Measurements from ENCODE around the gene LCLAT1.

The LCLAT1 gene

GRCh38 chr2:30527411-30527810 lies 80.4 kb downstream of the LCLAT1 start:
- no peak for DNase-seq

DNA sequence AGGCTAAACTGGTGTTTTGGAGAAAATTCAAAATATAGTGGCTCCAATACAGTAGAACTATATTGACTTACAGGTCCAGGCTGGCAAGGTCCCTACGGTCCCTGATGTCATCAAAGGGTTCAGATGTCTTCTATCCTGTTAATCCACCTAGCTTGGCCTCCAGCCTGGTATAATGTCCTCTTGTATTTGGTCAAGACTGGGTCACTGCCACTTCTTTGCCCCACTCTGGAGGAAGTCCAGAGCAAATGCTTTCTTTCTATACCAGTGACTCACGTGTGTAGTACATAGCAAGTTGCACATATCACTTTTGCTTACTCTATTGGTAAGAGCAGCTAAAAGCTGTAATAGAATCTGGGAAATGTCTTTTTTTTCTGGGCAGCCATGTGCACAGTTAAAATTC lies 80.8 kb downstream of the LCLAT1 start:
- DNase-seq: no peak

DNA sequence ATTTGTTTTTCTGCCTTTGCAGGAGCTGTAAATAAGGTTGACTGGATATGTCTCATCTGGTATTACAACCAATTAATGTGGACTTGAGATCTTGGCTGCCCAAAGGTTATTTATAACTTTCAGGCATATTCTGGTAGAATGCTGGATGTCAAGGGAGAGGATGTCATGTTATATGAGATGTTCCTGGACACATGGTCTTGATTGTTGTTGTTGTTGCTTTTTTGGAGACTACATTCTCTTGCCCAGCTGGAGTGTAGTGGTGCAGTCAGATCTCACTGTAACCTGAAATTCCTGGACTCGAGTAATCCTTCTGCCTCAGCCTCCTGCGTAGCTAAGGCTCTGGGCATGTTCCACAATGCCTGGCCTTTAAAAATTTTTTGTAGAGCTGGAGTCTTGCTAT lies 83.3 kb downstream of the LCLAT1 start:
- DNase-seq: no peak

DNA sequence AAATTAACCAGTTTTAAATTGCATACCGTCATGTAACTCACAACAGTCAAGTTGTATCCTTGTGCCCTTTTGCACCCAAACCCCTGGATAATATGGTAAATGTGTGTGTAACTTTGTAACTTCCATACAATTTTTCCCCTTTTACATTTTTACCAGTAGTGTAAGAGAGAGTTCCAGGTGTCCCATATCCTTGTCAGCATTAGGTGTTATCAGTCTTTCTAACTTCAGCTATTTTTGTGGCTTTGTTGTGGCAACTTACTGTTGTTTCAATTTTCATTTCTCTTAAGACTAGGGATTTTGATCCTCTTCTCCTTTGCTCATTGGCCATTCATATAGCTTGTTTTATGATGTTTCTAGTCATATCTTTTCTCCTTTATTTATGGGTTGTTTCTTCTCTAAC lies 94.6 kb downstream of the LCLAT1 start:
- peak in 1 of 5 experiments; percentile 6 for DNase-seq

DNA sequence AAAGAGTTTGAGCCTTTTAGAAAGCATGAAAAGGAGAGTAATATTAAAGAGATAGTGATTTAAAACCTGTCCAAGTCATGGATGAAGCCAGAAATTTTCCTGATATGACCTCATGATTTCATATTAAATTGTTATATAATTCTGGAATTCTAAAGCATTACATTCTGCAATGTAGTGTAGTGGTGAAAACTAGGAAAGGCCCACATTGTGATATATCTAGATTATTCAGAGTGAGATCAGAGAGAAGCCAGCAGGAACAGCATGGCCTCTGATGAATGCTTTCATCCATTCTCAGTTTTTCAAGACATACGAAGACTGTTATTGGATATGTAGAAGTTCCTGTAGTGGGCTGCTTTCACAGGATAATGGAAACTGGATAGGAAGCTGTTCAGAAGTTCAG lies 98.8 kb downstream of the LCLAT1 start:
- no peak for DNase-seq

GRCh38 chr2:30548386-30548785 lies 101.3 kb downstream of the LCLAT1 start:
- DNase-seq: no peak

DNA sequence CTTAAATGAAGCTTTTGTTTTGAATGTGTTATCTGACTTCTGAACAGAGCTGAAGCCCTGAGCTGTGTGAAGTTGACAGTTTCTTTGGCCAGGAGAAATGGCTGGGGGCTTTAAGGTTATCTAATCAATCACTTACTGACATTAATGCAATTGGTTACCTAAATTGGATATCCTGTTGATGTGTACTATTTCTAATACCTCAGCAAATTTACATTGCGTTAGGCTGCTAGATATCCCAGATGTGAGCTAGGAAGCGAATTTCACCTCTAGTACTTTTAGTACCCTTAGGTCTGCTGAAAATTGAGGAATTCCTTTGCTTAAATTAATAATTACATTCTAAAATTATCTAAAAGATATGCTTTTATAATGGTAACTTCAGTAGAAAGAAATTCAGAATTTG lies 102.0 kb downstream of the LCLAT1 start:
- DNase-seq: no peak

GRCh38 chr2:30559544-30560275 lies 112.7 kb downstream of the LCLAT1 start:
- no peak for DNase-seq

DNA sequence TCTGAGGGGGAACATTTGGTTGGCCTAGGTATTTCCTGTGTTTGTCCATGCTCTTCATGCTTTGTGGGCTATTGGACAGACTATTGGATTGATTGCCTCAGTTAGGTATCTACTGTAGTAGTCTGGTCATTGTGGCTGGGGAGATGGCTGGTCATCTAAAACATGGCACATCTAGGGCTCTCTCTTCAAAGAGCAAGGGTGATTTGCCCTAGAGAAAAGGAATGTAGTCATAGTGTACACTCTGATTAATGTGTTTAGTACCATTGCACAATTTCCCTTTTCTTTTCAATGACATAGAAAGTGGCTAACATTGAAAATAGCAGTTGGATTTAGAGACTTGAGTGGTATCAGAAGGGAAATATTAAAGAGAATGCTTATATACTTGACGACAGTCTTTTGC lies 114.3 kb downstream of the LCLAT1 start:
- DNase-seq: no peak

DNA sequence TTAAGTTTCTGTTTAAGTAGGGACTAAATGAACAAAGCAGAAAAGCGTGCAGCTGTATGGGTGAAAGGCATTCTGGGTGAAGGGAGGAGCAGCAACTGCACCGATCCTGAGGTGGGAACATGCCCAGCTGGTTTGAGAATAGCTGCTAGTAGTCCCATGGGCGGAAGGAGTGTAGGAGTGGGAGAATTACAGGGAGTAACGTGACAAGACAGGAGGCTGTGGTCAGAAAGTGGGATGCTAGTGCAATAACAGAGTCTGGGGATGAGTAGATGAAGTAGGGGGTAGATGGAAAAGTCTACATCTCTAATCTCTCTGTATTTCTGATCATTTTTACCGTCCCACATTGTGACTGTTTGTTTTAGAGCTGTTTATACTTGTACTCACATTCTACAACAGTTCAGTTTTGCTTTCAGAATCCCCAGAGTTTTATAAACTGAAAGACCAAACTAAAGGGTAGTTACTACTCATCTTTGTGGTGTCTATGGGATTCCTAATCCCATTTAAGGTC lies 118.9 kb downstream of the LCLAT1 start:
- no peak for DNase-seq

DNA sequence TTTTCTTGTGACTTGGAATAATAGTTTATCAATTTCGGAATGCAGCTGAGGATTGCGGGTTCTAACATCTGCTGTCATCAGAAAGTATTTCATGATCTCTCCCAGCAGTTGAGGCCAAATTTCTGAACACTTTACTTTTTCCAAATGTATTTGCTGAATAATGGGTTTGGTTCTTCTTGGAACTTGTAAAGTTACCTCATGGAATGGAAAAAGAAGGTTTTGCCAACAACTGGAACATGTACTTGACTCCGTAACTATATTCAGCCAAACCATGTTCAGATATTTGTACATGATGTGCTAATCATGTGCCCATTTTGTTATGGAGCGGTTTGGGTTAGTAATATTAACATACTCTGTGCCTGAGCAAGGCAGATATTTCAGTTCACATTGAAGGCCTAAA lies 119.6 kb downstream of the LCLAT1 start:
- DNase-seq: no peak

DNA sequence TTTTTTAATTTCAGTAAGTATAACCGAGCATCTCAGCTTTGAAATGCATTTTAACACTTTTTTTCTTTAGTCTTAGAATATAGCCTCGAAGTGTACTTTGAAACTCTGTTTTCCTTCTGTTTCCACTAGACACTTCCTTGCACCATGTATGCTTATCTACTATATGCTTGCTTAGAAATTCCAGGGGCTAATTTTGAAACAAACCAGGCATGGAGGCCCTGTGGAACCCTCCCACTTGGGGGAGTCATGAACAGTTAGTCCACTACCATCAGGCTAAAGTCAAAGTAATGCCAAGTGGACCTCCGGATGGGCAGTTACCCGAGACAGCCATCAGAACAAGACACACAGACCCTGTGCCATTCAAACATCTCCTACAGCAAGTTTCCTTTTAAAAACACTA lies 120.3 kb downstream of the LCLAT1 start:
- no peak for DNase-seq

DNA sequence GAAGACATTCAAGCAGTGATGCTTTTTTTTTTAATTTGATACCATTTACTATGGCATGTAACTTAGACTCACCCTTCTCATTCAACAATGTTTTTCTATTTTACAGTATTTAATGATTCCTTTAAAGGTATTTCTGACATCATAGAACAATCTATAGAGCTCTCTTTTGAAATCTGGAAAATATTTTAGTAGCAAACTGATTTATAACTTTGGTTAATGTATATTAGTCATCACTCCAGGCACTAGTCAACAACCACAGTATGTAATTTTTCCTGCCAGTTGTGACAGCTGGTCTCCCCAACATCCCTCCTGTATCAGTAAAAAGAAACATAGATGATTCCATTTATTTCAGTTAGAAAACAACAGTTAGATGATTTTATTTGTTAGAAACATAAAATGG lies 122.9 kb downstream of the LCLAT1 start:
- no peak for DNase-seq

- DNase-seq: no peak
These were observed 130.1 kb downstream of the LCLAT1 start for GRCh38 chr2:30577151-30577550.

GRCh38 chr2:30580391-30580790 lies 133.3 kb downstream of the LCLAT1 start:
- no peak for DNase-seq

DNA sequence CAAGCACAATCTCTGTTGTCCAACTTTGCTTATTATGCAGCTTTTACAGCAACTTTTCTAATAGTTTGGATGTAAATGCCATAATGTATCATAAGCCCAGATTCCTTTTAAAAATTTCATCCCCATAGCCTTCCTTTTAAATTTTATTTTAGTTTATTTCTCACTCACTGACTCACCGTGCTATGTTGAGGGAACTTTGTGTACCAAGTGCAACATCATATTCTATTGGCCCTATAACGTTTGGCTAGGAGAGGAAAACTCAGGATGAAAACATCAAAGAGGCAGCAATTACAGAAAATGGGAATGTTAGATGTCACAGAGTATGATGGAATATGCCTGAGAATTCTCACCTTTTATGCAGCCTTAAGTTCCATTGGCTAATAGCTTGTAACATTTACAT lies 135.5 kb downstream of the LCLAT1 start:
- DNase-seq: no peak

- no peak for DNase-seq
These were observed 136.2 kb downstream of the LCLAT1 start for GRCh38 chr2:30583204-30583749.

DNA sequence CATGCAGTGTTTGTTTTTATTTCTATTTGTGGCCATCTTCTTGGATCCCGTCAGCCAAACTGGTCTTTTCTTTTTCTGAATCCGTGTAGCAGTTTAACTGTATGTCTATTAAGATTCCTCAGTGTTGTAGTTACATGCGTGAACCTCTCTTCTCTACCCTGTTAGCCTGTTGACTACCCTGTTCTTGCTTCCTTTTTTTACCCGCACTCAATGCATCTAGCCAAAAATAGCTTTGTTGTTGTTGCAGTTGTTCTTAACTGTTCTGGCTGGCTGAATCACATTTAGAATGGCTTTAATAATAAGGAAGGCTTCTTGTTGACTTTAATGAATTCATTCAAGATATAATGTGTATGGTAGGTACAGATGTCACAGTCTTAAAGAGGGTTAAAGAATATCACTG lies 137.1 kb downstream of the LCLAT1 start:
- no peak for DNase-seq

GRCh38 chr2:30588994-30589393 lies 141.9 kb downstream of the LCLAT1 start:
- DNase-seq: no peak

DNA sequence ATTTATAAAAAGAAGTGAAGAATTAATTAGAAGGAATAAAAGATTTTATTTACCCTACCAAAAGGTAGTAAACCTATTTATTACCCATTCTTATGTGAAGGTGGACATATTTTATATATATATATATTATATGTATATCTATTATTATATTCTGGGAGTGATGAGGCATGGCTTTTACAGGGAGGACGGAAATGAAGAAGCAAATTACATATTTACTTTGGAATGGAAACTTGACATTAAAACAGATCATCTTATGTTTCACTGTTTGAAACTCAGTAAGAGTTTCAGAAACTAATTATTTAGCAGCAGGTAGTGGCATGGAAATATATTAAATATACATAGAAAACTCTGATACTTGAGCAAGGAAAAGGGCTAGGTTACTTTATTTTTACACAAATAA lies 143.4 kb downstream of the LCLAT1 start:
- DNase-seq: no peak

- no peak for DNase-seq
These were observed 144.1 kb downstream of the LCLAT1 start for GRCh38 chr2:30591186-30591585.

GRCh38 chr2:30601375-30601774 lies 154.3 kb downstream of the LCLAT1 start:
- no peak for DNase-seq

DNA sequence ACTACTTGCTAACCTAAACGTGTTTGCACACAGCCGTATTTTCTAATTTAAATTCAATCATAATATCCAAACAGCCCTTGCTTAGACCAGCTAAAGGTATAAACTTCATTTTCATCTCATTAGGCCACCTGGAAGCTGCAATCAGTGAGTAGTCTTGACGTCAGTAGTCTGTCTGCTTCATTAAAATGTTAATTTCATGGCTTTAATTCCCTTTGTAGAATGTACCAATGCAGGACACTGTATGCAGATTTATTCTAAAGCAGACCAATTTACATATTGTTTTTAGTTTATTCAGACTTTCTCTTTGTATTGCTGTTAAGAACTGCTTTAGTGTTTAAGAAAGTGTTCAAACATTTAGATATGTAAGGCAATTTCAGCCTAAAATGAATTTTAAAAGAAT lies 158.2 kb downstream of the LCLAT1 start:
- no peak for DNase-seq

DNA sequence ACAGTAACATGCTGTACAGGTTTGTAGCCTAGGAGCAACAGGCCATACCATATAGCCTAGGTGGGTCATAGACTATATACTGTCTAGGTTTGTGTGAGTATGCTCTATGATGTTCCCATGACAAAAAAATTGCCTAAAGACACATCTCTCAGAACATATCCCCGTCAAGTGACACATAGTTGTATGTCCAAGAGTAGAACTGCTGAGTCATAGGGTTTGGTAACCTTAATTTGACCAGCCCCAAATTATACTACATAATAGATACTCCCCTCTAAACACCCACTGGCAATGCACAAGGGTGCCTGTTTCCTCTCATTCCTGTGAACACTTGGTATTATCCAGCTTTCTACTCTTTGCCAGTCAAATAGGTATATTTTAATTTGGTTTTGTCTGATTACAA lies 161.6 kb downstream of the LCLAT1 start:
- DNase-seq: no peak

DNA sequence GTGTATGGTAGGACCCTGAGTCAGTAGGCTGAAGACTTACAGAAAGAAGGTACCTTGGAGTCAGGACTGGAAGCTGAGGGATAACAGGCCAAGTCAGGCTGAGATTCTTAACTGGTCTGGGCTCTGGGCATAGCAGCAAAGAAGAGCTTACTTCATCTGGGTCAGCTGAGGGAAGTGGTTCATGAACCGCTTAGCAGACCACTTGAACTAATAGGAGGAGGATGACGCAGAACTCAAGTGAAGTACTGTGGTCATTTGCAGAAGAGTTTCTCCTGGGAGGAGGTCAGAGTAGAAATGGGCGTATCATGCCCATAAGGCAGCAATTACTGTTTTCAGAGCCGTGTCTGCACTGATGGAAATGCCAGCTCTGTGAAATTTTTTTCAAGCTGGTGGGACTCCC lies 164.5 kb downstream of the LCLAT1 start:
- no peak for DNase-seq
